ENCODE data around the gene PIRT.

The PIRT gene

DNA sequence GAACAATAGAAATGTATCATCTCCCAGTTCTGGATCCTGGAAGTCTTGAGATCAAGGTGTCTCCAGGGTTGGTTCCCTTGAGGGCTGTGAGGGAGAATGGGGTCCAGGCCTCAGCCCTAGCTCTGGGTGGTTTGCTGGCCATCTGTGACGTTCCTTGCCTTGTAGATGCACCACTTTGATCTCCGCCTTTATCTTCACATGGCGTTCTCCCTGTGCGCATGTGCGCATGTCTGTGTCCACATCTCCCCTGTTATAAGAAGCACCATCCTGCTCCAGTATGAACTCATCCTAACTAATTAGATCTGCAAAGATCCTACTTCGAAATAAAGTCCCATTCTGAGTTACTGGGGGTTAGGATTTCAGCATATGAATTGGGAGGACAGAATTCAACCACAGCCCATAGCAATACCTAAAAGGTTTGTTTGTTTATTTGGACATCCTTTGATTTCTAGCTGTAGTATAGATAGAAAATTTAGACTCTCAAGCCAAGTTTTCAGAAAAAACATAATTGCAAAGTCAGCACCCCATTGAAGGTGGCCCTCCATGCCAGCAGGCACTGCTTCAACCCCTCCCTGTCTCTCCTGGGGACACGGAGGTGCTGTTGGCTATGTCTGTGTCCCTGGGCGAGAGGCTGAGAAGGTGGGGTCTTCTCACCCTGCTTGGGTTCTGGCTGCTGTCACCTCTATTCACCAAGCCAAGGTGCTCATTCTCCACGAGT, 31.2 kb downstream of the PIRT start:
- DNase-seq (ENCODE audit: low read depth): no peak
- H3K4me3 ChIP-seq (ENCODE audit: low read depth, low read length): no peak overlapping the region
- TF ChIP-seq CTCF (IDR thresholded peaks at IDR 0.05; ENCODE audit: low read depth, low read length, missing control alignments): no peak

- H3K4me3 ChIP-seq (ENCODE audit: low read depth, low read length): no peak overlapping the region
- no peak for DNase-seq (ENCODE audit: low read depth)
- no peak for TF ChIP-seq CTCF (IDR thresholded peaks at IDR 0.05; ENCODE audit: low read depth, low read length, missing control alignments)
Observed at GRCh38 chr17:10805911-10806310, 32.0 kb downstream of the PIRT start.

- no peak for DNase-seq (ENCODE audit: low read depth)
- no peak for TF ChIP-seq CTCF (IDR thresholded peaks at IDR 0.05; ENCODE audit: low read depth, low read length, missing control alignments)
- H3K4me3 ChIP-seq (ENCODE audit: low read depth, low read length): no peak overlapping the region
Observed at GRCh38 chr17:10804546-10804945, 33.3 kb downstream of the PIRT start.

DNA sequence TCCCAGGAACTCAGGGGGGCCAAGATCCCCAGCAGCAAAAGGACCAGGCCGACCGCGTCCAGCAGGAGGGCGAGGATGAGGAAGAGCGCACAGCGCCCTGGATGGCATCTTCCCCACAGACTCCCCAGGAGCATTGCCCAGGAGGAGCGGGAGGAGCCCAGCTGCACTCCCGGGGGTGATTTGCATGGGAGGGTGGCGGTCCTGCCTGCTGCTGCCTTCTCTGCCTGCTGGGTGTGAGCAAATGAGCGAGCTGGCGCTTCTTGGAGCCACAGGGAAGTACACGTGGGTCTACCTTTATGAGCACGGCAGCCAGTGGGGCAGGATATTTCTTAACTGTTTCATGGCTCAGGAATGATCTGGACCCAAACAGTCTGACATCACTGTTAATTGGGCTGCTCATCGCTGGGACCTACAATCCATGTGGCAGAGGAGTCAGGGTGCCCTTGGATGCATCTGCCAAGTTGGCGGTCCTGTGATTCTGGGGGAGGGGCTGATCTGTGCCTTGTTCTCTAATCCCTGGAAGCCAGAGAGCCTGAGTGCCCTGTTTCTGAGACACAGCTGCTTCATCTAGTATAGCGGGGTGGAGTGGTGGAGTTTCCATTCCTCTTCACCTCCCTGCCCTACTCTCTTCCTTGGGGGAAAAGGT, 33.9 kb downstream of the PIRT start, which contains the start of gene TMEM238L:
TSS of gene TMEM238L (minus strand) at position 270 of the 646 bp plus-strand sequence. CDS start at position 134, 136 bp downstream.
- no peak within 1 kb of the TSS for H3K4me3 ChIP-seq (ENCODE audit: low read depth, low read length)
- DNase-seq (ENCODE audit: low read depth): no peak
- no peak for TF ChIP-seq CTCF (IDR thresholded peaks at IDR 0.05; ENCODE audit: low read depth, low read length, missing control alignments)

DNA sequence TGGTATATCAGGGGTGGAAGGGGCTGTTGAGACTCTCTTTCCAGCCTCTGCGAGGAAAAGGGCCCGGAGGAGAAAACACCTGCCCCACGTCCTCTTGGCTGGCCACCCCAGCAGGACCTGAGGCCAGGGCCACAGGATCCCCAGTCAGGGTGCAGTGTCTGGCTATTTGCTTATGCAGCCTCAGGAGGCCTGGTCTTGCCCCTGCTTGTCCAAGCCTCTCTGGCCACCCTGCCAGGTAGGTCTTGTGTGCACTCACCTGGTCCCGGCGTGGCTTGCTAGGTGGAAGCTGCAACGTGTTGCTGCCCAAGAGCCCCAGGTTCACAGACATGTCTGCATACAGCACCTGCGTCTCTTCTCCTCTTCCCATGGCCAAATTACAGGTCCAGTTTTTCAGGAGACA, 34.5 kb downstream of the PIRT start:
- TF ChIP-seq CTCF (IDR thresholded peaks at IDR 0.05; ENCODE audit: low read depth, low read length, missing control alignments): no peak

DNA sequence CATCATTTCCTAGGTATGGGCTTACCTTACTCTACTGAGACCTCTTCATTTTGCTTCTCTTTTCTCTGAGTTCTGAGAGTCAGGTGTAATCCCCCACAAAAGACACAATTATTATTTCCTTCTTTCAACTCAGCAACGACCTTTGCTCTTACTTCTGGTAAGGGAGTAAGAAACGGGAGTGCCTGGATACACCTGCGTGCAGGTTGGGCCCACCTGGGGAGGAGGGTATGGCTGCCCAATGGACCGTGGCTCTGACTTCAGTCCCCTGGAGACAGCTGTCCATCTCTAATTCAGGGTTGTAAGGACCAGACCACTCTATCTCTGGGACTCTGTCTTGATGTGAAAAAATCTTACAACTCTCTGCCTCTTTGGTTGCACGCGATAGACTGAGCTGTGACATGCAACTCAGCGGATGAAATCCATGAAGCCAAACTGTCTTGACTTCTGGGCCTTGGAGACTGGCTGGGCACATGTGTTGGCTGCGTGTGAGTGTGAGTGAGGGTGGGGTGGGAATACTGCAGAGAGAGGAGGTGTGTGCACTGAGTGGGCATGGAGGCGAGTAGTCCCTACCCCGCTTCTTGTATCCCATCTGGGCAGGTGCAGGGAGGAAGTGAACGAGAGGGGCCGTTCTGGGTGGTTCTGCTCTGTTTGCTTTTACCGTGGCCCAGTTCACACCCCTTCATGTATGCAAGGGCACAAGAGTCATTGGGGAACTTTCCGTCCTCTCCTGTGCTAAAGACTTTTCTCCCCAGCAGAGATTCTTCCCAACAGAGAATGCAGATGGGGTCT, 35.2 kb downstream of the PIRT start:
- H3K4me3 ChIP-seq (ENCODE audit: low read depth, low read length): no peak overlapping the region
- no peak for TF ChIP-seq CTCF (IDR thresholded peaks at IDR 0.05; ENCODE audit: low read depth, low read length, missing control alignments)
- DNase-seq (ENCODE audit: low read depth): no peak

More for the DNA sequence above, 34.5 kb downstream of the PIRT start:
- DNase-seq (ENCODE audit: low read depth): no peak
- H3K4me3 ChIP-seq (ENCODE audit: low read depth, low read length): no peak overlapping the region

All from GM12864 (cell line).